Stimulated activated naive CD8-positive, alpha-beta T cell treated with anti-CD3 and anti-CD28 coated beads, Interleukin-15, Interleukin-2, amounts not matched to agents 100 ng/mL and 50 ng/mL, for 24 hours (primary cell): ENCODE measurements around the gene DCAF15.

Experiments
- H3K27ac Mint-ChIP-seq: one replicate; pipeline ENCODE4 v1.8.0; 2021; ENCODE audit warnings: mild to moderate bottlenecking, mixed read lengths
- H3K27me3 Mint-ChIP-seq: one replicate; pipeline ENCODE4 v1.8.0; 2021; ENCODE audit warnings: mixed read lengths
- H3K36me3 Mint-ChIP-seq: one replicate; pipeline ENCODE4 v1.8.0; 2021; ENCODE audit warnings: low read depth, mixed read lengths
- H3K4me1 Mint-ChIP-seq: one replicate; pipeline ENCODE4 v1.8.0; 2021; ENCODE audit warnings: low read depth, mixed read lengths
- H3K4me3 Mint-ChIP-seq: one replicate; pipeline ENCODE4 v1.8.0; 2021; ENCODE audit warnings: mild to moderate bottlenecking, mixed read lengths
- H3K9me3 Mint-ChIP-seq: one replicate; pipeline ENCODE4 v1.8.0; 2021; ENCODE audit warnings: mixed read lengths

DCAF15 gene

DNA sequence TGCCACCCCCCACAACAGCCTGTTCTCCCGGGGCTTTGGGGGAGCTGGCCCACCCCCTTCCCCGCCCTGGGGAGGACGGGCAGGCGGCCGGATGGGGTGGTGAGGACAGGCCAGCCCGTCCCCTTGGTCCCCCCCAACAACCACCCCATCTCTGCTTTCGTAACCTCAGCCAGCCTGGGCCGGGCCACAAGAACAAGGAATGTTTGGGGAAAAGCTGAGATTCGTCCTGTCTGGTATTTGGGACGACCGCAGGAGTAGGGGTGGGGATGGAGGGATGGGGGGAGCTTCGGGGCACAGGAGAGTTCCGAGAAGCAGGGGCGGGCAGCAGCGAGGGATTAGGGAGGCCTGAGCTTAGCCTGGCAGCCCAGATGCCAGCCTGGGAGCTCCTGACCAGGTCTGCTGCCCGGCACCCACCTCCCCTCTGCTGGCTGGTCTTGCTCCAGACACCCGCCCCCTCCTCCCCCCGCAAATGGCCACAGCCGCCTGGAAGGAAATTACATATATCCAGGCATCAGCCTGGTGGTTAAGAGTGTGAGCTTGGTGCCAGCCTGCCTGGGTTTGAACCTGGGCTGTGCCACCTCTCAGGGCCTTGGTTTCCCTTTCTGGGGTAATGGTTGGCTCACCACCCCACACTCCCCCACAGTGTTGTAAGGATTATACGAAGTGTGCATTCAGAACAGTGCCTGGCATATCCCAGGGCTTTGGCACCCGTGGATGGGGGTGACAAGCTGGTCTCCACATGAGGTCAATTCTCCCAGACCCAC lies 13.8 kb upstream of the DCAF15 start, which contains the start of gene PODNL1:
Gene PODNL1, minus strand, starts transcription at position 117 of the 764 bp plus-strand sequence. CDS start 236 bp downstream, outside the sequence.
- no peak within 1 kb of the TSS for H3K4me3 Mint-ChIP-seq
- H3K36me3 Mint-ChIP-seq = no peaks in the 10 kb centered on the region
- peaks cover 5% of the 10 kb centered on the region for H3K27me3 Mint-ChIP-seq
- H3K27ac Mint-ChIP-seq = no peak within 1 kb of the TSS
- no peaks in the 10 kb centered on the region for H3K4me1 Mint-ChIP-seq
- H3K9me3 Mint-ChIP-seq = no peaks in the 10 kb centered on the region

DNA sequence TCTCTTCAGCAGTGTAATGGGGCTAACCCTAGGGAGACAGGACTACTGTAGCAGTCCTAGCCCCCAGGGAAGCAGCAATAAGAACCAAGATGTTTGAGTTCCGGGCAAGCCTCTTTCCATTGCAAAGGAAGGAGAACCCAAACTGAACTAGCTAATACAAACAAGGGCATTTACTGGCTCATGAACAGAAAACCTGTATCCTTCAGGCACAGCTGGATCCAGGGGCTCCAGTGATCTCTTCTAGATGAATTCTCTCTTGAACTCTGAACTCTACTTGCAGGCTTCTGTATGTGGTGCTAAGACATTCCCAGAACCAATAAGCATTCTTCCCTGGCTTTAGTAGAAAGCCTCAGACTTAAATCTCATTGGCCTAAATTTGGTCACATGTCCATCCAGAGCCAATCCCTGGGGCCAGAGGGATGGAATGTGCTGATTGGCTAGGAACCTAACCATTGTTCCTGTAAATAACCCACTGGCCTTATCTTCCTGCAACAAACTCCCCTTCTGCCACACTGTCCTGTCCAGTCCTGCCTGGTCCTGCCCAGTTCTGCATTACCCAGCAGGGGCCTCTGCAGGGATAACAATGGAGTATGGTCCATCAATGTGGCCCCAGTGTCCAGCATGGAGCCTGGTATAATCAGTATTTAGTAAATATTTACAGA lies 10.2 kb upstream of the DCAF15 start:
- Mint-ChIP-seq H3K9me3 (no peaks in the 10 kb centered on the region), H3K4me3 (no peak overlapping the region), H3K36me3 (no peaks in the 10 kb centered on the region), H3K27me3 (peaks cover 5% of the 10 kb centered on the region), H3K27ac (no peak overlapping the region), H3K4me1 (no peaks in the 10 kb centered on the region)

GRCh38 chr19:13946414-13946813 lies 5.9 kb upstream of the DCAF15 start:
- no peak overlapping the region for H3K27ac Mint-ChIP-seq
- H3K36me3 Mint-ChIP-seq = no peaks in the 10 kb centered on the region
- H3K9me3 Mint-ChIP-seq = no peaks in the 10 kb centered on the region
- peaks cover under 1% of the 10 kb centered on the region for H3K4me1 Mint-ChIP-seq
- no peaks in the 10 kb centered on the region for H3K27me3 Mint-ChIP-seq
- no peak overlapping the region for H3K4me3 Mint-ChIP-seq

- Mint-ChIP-seq H3K4me1 (peaks cover 22% of the 10 kb centered on the region), H3K27ac (no peak overlapping the region), H3K27me3 (no peaks in the 10 kb centered on the region), H3K4me3 (no peak overlapping the region), H3K9me3 (no peaks in the 10 kb centered on the region), H3K36me3 (peaks cover 4% of the 10 kb centered on the region)
Measured at GRCh38 chr19:13951043-13951442, 1.3 kb upstream of the DCAF15 start.

DNA sequence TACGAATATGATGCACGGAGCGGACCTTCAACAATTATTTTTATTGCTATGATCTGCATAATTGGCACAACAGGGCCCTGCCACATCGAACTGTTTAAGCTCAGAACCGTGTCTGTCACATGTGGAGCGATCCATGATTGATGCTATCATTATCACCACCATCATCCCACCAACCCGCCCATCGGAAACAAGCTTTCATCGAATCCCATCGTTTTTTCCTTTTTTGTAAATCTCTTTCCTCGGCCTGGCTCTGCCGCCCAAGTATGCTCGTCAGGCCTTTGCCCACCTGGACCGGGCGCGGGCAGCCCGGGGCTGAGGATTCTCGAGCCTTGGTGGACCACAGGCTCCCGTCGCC lies 533 bp upstream of the DCAF15 start:
- H3K27me3 Mint-ChIP-seq = no peaks in the 10 kb centered on the region
- H3K4me3 Mint-ChIP-seq = peak overlapping the region; percentile 92
- peak overlapping the region; percentile 93 for H3K27ac Mint-ChIP-seq
- H3K4me1 Mint-ChIP-seq = peaks cover 22% of the 10 kb centered on the region
- H3K9me3 Mint-ChIP-seq = no peaks in the 10 kb centered on the region
- H3K36me3 Mint-ChIP-seq = peaks cover 4% of the 10 kb centered on the region

GRCh38 chr19:13952931-13953531 lies 722 bp downstream of the DCAF15 start:
- no peaks in the 10 kb centered on the region for H3K9me3 Mint-ChIP-seq
- H3K4me1 Mint-ChIP-seq = peaks cover 22% of the 10 kb centered on the region
- peaks cover 4% of the 10 kb centered on the region for H3K36me3 Mint-ChIP-seq
- no peaks in the 10 kb centered on the region for H3K27me3 Mint-ChIP-seq
- peak overlapping the region; percentile 76 for H3K27ac Mint-ChIP-seq
- peak overlapping the region; percentile 92 for H3K4me3 Mint-ChIP-seq

GRCh38 chr19:13954185-13954584 lies 1.9 kb downstream of the DCAF15 start:
- Mint-ChIP-seq H3K4me3 (peak overlapping the region; percentile 92), H3K27me3 (no peaks in the 10 kb centered on the region), H3K36me3 (peaks cover 4% of the 10 kb centered on the region), H3K9me3 (no peaks in the 10 kb centered on the region), H3K4me1 (peaks cover 22% of the 10 kb centered on the region), H3K27ac (no peak overlapping the region)

DNA sequence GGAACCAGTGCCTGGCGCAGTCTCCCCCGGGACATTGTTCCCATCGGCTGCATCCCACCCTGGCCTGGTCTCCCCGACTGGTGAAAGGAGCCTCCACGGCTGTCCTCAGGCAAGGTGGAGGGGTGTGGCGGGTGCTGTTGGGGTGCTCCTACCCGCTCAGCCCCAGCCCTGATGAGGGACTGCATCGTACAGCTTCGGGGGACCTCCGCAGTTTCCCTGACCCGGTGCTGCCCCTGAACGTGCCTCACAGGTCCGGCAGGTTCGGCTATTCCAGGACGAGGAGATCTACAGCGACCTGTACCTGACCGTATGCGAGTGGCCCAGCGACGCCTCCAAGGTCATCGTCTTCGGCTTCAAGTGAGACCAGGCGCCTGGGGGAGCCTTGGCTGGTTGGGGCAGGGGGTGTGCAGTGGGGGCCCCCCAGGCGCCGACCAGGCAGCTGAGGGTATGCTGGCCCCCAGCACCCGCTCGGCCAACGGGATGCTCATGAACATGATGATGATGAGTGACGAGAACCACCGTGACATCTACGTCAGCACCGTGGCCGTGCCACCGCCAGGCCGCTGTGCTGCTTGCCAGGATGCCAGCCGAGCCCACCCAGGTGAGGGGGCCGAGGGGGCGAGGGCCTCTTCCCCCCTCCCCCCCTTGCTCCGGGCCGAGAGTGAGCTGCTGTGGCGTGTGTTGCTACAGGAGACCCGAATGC lies 3.5 kb downstream of the DCAF15 start:
- H3K4me1 Mint-ChIP-seq = peaks cover 22% of the 10 kb centered on the region
- H3K36me3 Mint-ChIP-seq = peaks cover 4% of the 10 kb centered on the region
- H3K4me3 Mint-ChIP-seq = no peak overlapping the region
- no peaks in the 10 kb centered on the region for H3K27me3 Mint-ChIP-seq
- H3K27ac Mint-ChIP-seq = no peak overlapping the region
- no peaks in the 10 kb centered on the region for H3K9me3 Mint-ChIP-seq

- peaks cover 5% of the 10 kb centered on the region for H3K36me3 Mint-ChIP-seq
- H3K9me3 Mint-ChIP-seq = no peaks in the 10 kb centered on the region
- no peak overlapping the region for H3K4me3 Mint-ChIP-seq
- H3K27me3 Mint-ChIP-seq = no peaks in the 10 kb centered on the region
- peaks cover 22% of the 10 kb centered on the region for H3K4me1 Mint-ChIP-seq
- no peak overlapping the region for H3K27ac Mint-ChIP-seq
Measured at GRCh38 chr19:13956365-13956744, 4.0 kb downstream of the DCAF15 start.

GRCh38 chr19:13957051-13957450 lies 4.7 kb downstream of the DCAF15 start:
- Mint-ChIP-seq H3K36me3 (peaks cover 9% of the 10 kb centered on the region), H3K27me3 (no peaks in the 10 kb centered on the region)

GRCh38 chr19:13958043-13958442 lies 5.7 kb downstream of the DCAF15 start:
- no peak overlapping the region for H3K4me3 Mint-ChIP-seq
- peaks cover 14% of the 10 kb centered on the region for H3K4me1 Mint-ChIP-seq
- no peak overlapping the region for H3K27ac Mint-ChIP-seq

More at GRCh38 chr19:13957051-13957450, 4.7 kb downstream of the DCAF15 start:
- no peak overlapping the region for H3K4me3 Mint-ChIP-seq
- peaks cover 15% of the 10 kb centered on the region for H3K4me1 Mint-ChIP-seq
- no peaks in the 10 kb centered on the region for H3K9me3 Mint-ChIP-seq
- no peak overlapping the region for H3K27ac Mint-ChIP-seq

GRCh38 chr19:13959141-13959961 lies 7.0 kb downstream of the DCAF15 start:
- Mint-ChIP-seq H3K4me3 (no peak overlapping the region), H3K36me3 (peaks cover 9% of the 10 kb centered on the region), H3K9me3 (no peaks in the 10 kb centered on the region), H3K4me1 (peaks cover 3% of the 10 kb centered on the region), H3K27ac (no peak overlapping the region), H3K27me3 (no peaks in the 10 kb centered on the region)

More at GRCh38 chr19:13958043-13958442, 5.7 kb downstream of the DCAF15 start:
- Mint-ChIP-seq H3K9me3 (no peaks in the 10 kb centered on the region), H3K27me3 (no peaks in the 10 kb centered on the region), H3K36me3 (peaks cover 9% of the 10 kb centered on the region)

- Mint-ChIP-seq H3K36me3 (peaks cover 6% of the 10 kb centered on the region), H3K27ac (no peak overlapping the region), H3K9me3 (no peaks in the 10 kb centered on the region), H3K4me3 (no peak overlapping the region), H3K4me1 (no peaks in the 10 kb centered on the region), H3K27me3 (no peaks in the 10 kb centered on the region)
Measured at GRCh38 chr19:13959962-13960862, 7.9 kb downstream of the DCAF15 start.
